Mesendoderm (in vitro differentiated cells): ENCODE data around the gene PYCR2.

Source experiments
- DNase-seq: peaks from one replicate; pipeline ENCODE4 v3.0.0; 2013
- H2AK5ac ChIP-seq: 2 replicates; pipeline ENCODE4 v1.6.1; 2013; ENCODE audit warnings: low read length, inconsistent platforms
- H2BK120ac ChIP-seq: 2 replicates; pipeline ENCODE4 v1.6.1; 2013; ENCODE audit warnings: low read depth, mild to moderate bottlenecking, low read length, moderate library complexity, mixed read lengths
- H2BK15ac ChIP-seq: replicated peaks from 2 replicates; pipeline ENCODE4 v1.6.1; 2013; ENCODE audit warnings: low read depth, mild to moderate bottlenecking, moderate library complexity
- H2BK5ac ChIP-seq: 2 replicates; pipeline ENCODE4 v1.6.1; 2013; ENCODE audit warnings: low read length, inconsistent platforms
- H3K18ac ChIP-seq: 2 replicates; pipeline ENCODE4 v1.6.1; 2013; ENCODE audit warnings: mild to moderate bottlenecking, low read length, mixed read lengths
- H3K23ac ChIP-seq: one replicate; pipeline ENCODE4 v1.6.1; 2013; ENCODE audit warnings: low read length
- H3K27ac ChIP-seq: 2 replicates; pipeline ENCODE4 v1.5.1; 2013; ENCODE audit warnings: low read depth, mild to moderate bottlenecking, inconsistent platforms, low read length, moderate library complexity
- H3K27me3 ChIP-seq: 2 replicates; pipeline ENCODE4 v1.6.1; 2013; ENCODE audit warnings: low read length, control low read depth, mild to moderate bottlenecking, inconsistent platforms; ENCODE audit not compliant: insufficient read depth, poor library complexity
- H3K36me3 ChIP-seq: 2 replicates; pipeline ENCODE4 v1.6.1; 2013; ENCODE audit warnings: low read length, inconsistent platforms; ENCODE audit not compliant: control insufficient read depth, insufficient read depth
- H3K4ac ChIP-seq: one replicate; pipeline ENCODE4 v1.6.1; 2013; ENCODE audit warnings: low read depth, mild to moderate bottlenecking, low read length, moderate library complexity
- H3K4me1 ChIP-seq: 2 replicates; pipeline ENCODE4 v1.6.1; 2013; ENCODE audit warnings: low read depth, low read length, inconsistent platforms; ENCODE audit not compliant: control insufficient read depth
- H3K4me2 ChIP-seq: 2 replicates; pipeline ENCODE4 v1.6.1; 2013; ENCODE audit warnings: low read length
- H3K4me3 ChIP-seq: 2 replicates; pipeline ENCODE4 v1.5.1; 2013; ENCODE audit warnings: mild to moderate bottlenecking, low read length
- H3K56ac ChIP-seq: one replicate; pipeline ENCODE4 v1.6.1; 2013; ENCODE audit warnings: low read length
- H3K79me1 ChIP-seq: 2 replicates; pipeline ENCODE4 v1.6.1; 2013; ENCODE audit warnings: low read length, inconsistent platforms
- H3K79me2 ChIP-seq: 2 replicates; pipeline ENCODE4 v1.6.1; 2013; ENCODE audit warnings: mild to moderate bottlenecking, low read length; ENCODE audit not compliant: control insufficient read depth, insufficient read depth
- H3K9ac ChIP-seq: 2 replicates; pipeline ENCODE4 v1.6.1; 2013; ENCODE audit warnings: low read length, inconsistent platforms
- H4K5ac ChIP-seq: one replicate; pipeline ENCODE4 v1.6.1; 2013; ENCODE audit warnings: low read length
- H4K8ac ChIP-seq: one replicate; pipeline ENCODE4 v1.6.1; 2013; ENCODE audit warnings: low read depth, mild to moderate bottlenecking, control low read depth, low read length, moderate library complexity
- WGBS: extraction: QIAGEN DNeasy Blood & Tissue Kit; methylation state at CpG from one replicate; pipeline ENCODE4 v1.1.7; 2013; ENCODE audit warnings: low lambda C conversion rate, missing lambda C conversion rate; ENCODE audit not compliant: insufficient coverage; ENCODE audit errors: extremely low coverage; 5-methylcytosine and 5-hydroxymethylcytosine counted together

Gene PYCR2

DNA sequence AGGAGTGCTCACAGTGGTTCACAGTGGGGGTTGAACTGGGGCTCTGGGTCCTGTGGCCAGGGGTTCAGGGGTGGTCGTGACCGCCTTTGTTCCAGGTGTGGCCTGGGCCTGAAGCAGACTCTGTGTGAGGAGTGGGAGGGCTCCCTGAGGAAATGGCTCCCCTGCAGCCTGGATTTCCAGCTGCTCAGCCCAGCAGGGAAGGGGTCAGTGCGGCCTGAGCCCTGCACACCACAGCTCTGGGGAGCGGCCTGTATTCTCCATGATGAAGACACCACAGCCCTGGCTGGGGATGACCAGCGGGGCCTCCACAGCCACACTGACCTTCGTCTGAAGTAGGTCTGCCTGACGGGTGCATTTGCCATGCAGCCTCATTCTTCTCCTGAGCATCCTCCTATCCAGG lies 16.7 kb downstream of the PYCR2 start:
- Histone ChIP-seq H2BK120ac (no peak overlapping the region), H3K36me3 (no peaks in the 10 kb centered on the region), H3K27ac (no peak overlapping the region), H3K27me3 (no peaks in the 10 kb centered on the region), H3K23ac (no peak overlapping the region), H3K79me1 (no peaks in the 10 kb centered on the region), H2BK15ac (no peak overlapping the region), H3K4me1 (peaks cover 16% of the 10 kb centered on the region), H2AK5ac (no peak overlapping the region), H3K18ac (no peak overlapping the region), H3K56ac (peak overlapping the region; percentile 25), H3K79me2 (no peaks in the 10 kb centered on the region), H4K8ac (no peak overlapping the region), H3K4me2 (no peak overlapping the region), H3K4me3 (no peak overlapping the region), H3K9ac (no peak overlapping the region), H2BK5ac (no peak overlapping the region), H4K5ac (no peak overlapping the region), H3K4ac (no peak overlapping the region)
- WGBS: no CpG with 5 or more reads among the region's 7 CpGs
- DNase-seq: no peak

- Histone ChIP-seq H3K36me3 (no peaks in the 10 kb centered on the region), H2BK120ac (no peak overlapping the region), H3K4ac (no peak overlapping the region), H2BK5ac (peak overlapping the region; percentile 58), H3K9ac (no peak overlapping the region), H2AK5ac (peak overlapping the region; percentile 84), H3K56ac (peak overlapping the region; percentile 18), H3K18ac (no peak overlapping the region), H4K8ac (no peak overlapping the region), H3K4me2 (no peak overlapping the region), H4K5ac (no peak overlapping the region), H3K4me3 (no peak overlapping the region), H3K27me3 (no peaks in the 10 kb centered on the region), H3K79me2 (no peaks in the 10 kb centered on the region), H2BK15ac (no peak overlapping the region), H3K79me1 (no peaks in the 10 kb centered on the region), H3K27ac (no peak overlapping the region), H3K4me1 (peaks cover 16% of the 10 kb centered on the region), H3K23ac (no peak overlapping the region)
- no CpG with 5 or more reads among the region's 6 CpGs for WGBS
- DNase-seq: no peak
These were observed 17.6 kb downstream of the PYCR2 start for GRCh38 chr1:225906467-225906866.

GRCh38 chr1:225903623-225904022 lies 20.4 kb downstream of the PYCR2 start:
- no peak overlapping the region for H3K4me2 ChIP-seq
- DNase-seq: peak; percentile 79
- no CpG with 5 or more reads among the region's 4 CpGs for WGBS

GRCh38 chr1:225899044-225899925 lies 24.8 kb downstream of the PYCR2 start:
- Histone ChIP-seq H2AK5ac (peak overlapping the region; percentile 97), H3K79me2 (no peaks in the 10 kb centered on the region), H3K79me1 (no peaks in the 10 kb centered on the region), H4K5ac (no peak overlapping the region), H3K9ac (peak overlapping the region; percentile 65), H3K4me1 (peaks cover 22% of the 10 kb centered on the region), H3K23ac (peak overlapping the region; percentile 80), H3K56ac (peak overlapping the region; percentile 92), H3K4ac (peak overlapping the region; percentile 98), H3K18ac (peak overlapping the region; percentile 51), H4K8ac (no peak overlapping the region), H2BK120ac (peak overlapping the region; percentile 62), H2BK5ac (peak overlapping the region; percentile 100), H3K36me3 (no peaks in the 10 kb centered on the region), H2BK15ac (no peak overlapping the region), H3K27me3 (no peaks in the 10 kb centered on the region), H3K4me2 (no peak overlapping the region), H3K27ac (peak overlapping the region; percentile 97), H3K4me3 (no peak overlapping the region)
- peak; percentile 98 for DNase-seq
- no CpG with 5 or more reads among the region's 4 CpGs for WGBS

More at GRCh38 chr1:225903623-225904022, 20.4 kb downstream of the PYCR2 start:
- no peak overlapping the region for H3K4me3 ChIP-seq
- H2BK120ac ChIP-seq: no peak overlapping the region
- H3K27ac ChIP-seq: no peak overlapping the region
- no peaks in the 10 kb centered on the region for H3K27me3 ChIP-seq
- H2BK15ac ChIP-seq: no peak overlapping the region
- H3K36me3 ChIP-seq: no peaks in the 10 kb centered on the region
- H3K23ac ChIP-seq: no peak overlapping the region
- H3K18ac ChIP-seq: no peak overlapping the region
- H3K4ac ChIP-seq: no peak overlapping the region
- H3K9ac ChIP-seq: no peak overlapping the region
- H4K8ac ChIP-seq: no peak overlapping the region
- no peak overlapping the region for H2AK5ac ChIP-seq
- no peak overlapping the region for H3K56ac ChIP-seq
- H4K5ac ChIP-seq: no peak overlapping the region
- H2BK5ac ChIP-seq: no peak overlapping the region
- H3K79me1 ChIP-seq: no peaks in the 10 kb centered on the region
- H3K4me1 ChIP-seq: peaks cover 11% of the 10 kb centered on the region
- no peaks in the 10 kb centered on the region for H3K79me2 ChIP-seq

DNA sequence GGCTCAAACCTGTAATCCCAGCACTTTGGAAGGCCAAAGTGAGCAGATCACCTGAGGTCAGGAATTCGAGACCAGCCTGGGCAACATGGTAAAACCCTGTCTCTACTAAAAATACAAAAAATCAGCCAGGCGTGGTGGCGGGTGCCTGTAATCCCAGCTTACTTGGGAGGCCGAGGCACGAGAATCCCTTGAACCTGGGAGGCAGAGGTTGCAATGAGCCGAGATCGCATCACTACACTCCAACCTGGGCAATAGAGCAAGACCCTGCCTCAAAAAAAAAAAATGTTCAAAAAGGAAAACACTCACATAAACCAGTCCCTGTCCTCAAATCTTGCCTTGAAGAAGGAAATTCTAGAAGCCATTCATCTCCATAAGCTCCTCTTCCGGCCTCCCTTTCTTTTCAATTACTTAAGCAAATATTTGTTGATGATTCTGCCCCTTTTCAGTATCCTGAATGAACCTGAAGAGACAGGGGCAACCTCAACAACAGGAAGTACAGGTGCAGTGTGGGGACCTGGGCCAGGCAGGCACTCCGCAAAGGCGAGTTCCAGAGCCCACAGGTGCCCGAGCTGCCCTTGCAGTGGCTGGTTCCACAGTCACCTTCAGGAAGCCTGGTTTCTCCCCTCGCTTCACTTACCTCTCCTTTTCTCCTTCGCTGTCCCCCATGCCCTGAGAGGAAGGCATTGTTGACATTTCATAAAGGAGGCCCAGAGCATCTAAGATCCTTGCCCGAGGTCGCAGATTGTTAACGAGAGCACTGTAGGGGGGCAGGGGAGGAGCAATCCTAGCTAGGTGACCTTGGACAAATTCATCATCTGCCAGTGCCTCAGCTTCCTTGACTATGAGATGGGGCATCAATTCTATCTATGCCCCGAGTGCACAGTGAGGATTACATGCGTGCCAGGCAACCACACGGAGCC lies 26.2 kb downstream of the PYCR2 start:
- Histone ChIP-seq H4K5ac (no peak overlapping the region), H3K4ac (peak overlapping the region; percentile 60), H3K79me1 (no peaks in the 10 kb centered on the region), H3K4me1 (peaks cover 21% of the 10 kb centered on the region), H3K18ac (peak overlapping the region; percentile 51), H3K27me3 (no peaks in the 10 kb centered on the region), H2AK5ac (peak overlapping the region; percentile 98), H3K23ac (no peak overlapping the region), H2BK15ac (no peak overlapping the region), H3K9ac (no peak overlapping the region), H3K27ac (peak overlapping the region; percentile 56), H3K79me2 (no peaks in the 10 kb centered on the region), H3K36me3 (no peaks in the 10 kb centered on the region), H3K56ac (peak overlapping the region; percentile 91), H4K8ac (no peak overlapping the region), H3K4me2 (no peak overlapping the region), H3K4me3 (no peak overlapping the region), H2BK5ac (peak overlapping the region; percentile 98), H2BK120ac (peak overlapping the region; percentile 62)
- DNase-seq: no peak
- WGBS: no CpG with 5 or more reads among the region's 19 CpGs
